Sigmoid colon (tissue), 7 donors: ENCODE measurements around the gene ALDH1L1. TPM values are rescaled to one million over a fixed set of nuclear protein-coding genes. Genes with fewer than 3 reads are reported as not detected.

ENCODE experiments used
- DNase-seq: peaks from one replicate; pipeline ENCODE4 v3.0.0-alpha.2; 2019
- H3K27ac ChIP-seq, 4 donors: fragments of 200-600 bp; sonication (generic); one replicate each; pipeline ENCODE4 v1.5.1; 2016 to 2019; ENCODE audit warnings: mild to moderate bottlenecking in 1 of 4
- H3K27me3 ChIP-seq, 3 donors: fragments of 200-600 bp; sonication (generic); one replicate each; pipeline ENCODE4 v1.5.1; 2019; ENCODE audit warnings: mild to moderate bottlenecking in 1 of 3
- H3K36me3 ChIP-seq, 4 donors: fragments of 200-600 bp; sonication (generic); one replicate each; pipeline ENCODE4 v1.5.1; 2016 to 2019
- H3K4me1 ChIP-seq, 4 donors: fragments of 200-600 bp; sonication (generic); one replicate each; pipeline ENCODE4 v1.5.1; 2017 to 2019
- H3K4me3 ChIP-seq, 4 donors: fragments of 200-600 bp; sonication (generic); one replicate each; pipeline ENCODE4 v1.5.1; 2017 to 2019; ENCODE audit warnings: mild to moderate bottlenecking in 2 of 4, moderate library complexity in 1 of 4
- H3K9me3 ChIP-seq, 4 donors: fragments of 200-600 bp in 3 of 4; sonication (generic) in 3 of 4; one replicate each; pipeline versions ENCODE4 v1.5.1 to v1.6.1; 2013 to 2019
- EP300 ChIP-seq, 4 donors: sonication (generic); formaldehyde crosslinking; IDR thresholded peaks; one replicate each; pipeline ENCODE4 v1.6.1; 2017; ENCODE audit warnings: antibody characterized with exemption in 4 of 4
- POLR2A ChIP-seq, 2 donors: fragments of 450-650 bp; IDR thresholded peaks; one replicate each; pipeline ENCODE4 v1.6.1; 2016; ENCODE audit warnings: antibody characterized with exemption in 2 of 2, mild to moderate bottlenecking in 2 of 2, moderate library complexity in 2 of 2
- POLR2AphosphoS5 ChIP-seq, 4 donors: sonication (generic); formaldehyde crosslinking; IDR thresholded peaks; one replicate each; pipeline ENCODE4 v1.6.1; 2017; ENCODE audit warnings: antibody characterized with exemption in 4 of 4
- WGBS, 2 donors: extraction: QIAGEN DNeasy Blood & Tissue Kit; methylation state at CpG; one replicate each; pipeline ENCODE4 v1.1.7; 2013; 5-methylcytosine and 5-hydroxymethylcytosine counted together
- intact Hi-C: fragments of 100-400 bp; cut with DNase I; formaldehyde crosslinking; loops from one replicate; pipeline ENCODE4 v1.15.1; 2023
- polyA plus RNA-seq, 3 donors: library from polyadenylated mRNA; stranded (reverse); fragments of 200-250 nt; gene quantifications; one replicate each; pipeline ENCODE4 v1.2.3, GENCODE V29; 2013
- total RNA-seq, 4 donors: library from RNA; depleted of rRNA; stranded (reverse); fragments of >200 nt; gene quantifications; one replicate each; pipeline ENCODE4 v1.1.0, GENCODE V29; 2016
- TF ChIP-seq, protein P1 (sequence below), 4 experiments: fragments of 450-650 bp in 3 of 4; fragments of 200-600 bp in 1 of 4; IDR thresholded peaks; one replicate each; pipeline ENCODE4 v1.5.1; 2016 to 2019; ENCODE audit warnings: antibody characterized with exemption in 4 of 4, mild to moderate bottlenecking in 3 of 4, moderate library complexity in 2 of 4
- donor health status: healthy with polysubstance abuse.
- donor health status: Bipolar disorder and iron deficiency.
- donor health status: healthy.

ALDH1L1 gene
- total and polyA plus RNA-seq, 7 donors = 7.2 to 32.5 (median 15.0) TPM

GRCh38 chr3:126058666-126059065 is 121.7 kb downstream of the ALDH1L1 start:
- H3K27ac ChIP-seq = no peak overlapping the region
- TF ChIP-seq EP300 (IDR thresholded peaks at IDR 0.05) = no peak
- no peak for TF ChIP-seq POLR2AphosphoS5 (IDR thresholded peaks at IDR 0.05)
- TF ChIP-seq, protein P1, sequence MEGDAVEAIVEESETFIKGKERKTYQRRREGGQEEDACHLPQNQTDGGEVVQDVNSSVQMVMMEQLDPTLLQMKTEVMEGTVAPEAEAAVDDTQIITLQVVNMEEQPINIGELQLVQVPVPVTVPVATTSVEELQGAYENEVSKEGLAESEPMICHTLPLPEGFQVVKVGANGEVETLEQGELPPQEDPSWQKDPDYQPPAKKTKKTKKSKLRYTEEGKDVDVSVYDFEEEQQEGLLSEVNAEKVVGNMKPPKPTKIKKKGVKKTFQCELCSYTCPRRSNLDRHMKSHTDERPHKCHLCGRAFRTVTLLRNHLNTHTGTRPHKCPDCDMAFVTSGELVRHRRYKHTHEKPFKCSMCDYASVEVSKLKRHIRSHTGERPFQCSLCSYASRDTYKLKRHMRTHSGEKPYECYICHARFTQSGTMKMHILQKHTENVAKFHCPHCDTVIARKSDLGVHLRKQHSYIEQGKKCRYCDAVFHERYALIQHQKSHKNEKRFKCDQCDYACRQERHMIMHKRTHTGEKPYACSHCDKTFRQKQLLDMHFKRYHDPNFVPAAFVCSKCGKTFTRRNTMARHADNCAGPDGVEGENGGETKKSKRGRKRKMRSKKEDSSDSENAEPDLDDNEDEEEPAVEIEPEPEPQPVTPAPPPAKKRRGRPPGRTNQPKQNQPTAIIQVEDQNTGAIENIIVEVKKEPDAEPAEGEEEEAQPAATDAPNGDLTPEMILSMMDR (IDR thresholded peaks at IDR 0.05) = no peak
- TF ChIP-seq POLR2A (IDR thresholded peaks at IDR 0.05) = no peak

GRCh38 chr3:126057936-126058335 is 122.5 kb downstream of the ALDH1L1 start:
- TF ChIP-seq, protein P1 (IDR thresholded peaks at IDR 0.05) = no peak
- TF ChIP-seq POLR2A (IDR thresholded peaks at IDR 0.05) (no peak), POLR2AphosphoS5 (IDR thresholded peaks at IDR 0.05) (no peak), EP300 (IDR thresholded peaks at IDR 0.05) (no peak)
- Histone ChIP-seq H3K4me1 (no peaks in the 10 kb centered on the region), H3K27me3 (no peaks in the 10 kb centered on the region), H3K9me3 (no peaks in the 10 kb centered on the region), H3K27ac (no peak overlapping the region), H3K4me3 (no peak overlapping the region), H3K36me3 (peaks cover 0 to 3% (median 0%) of the 10 kb centered on the region in 4 donors)
- intact Hi-C loops = no loop called here
- 96 to 97% methylated on average over 13 of the region's 13 CpGs for WGBS, 2 donors
- no peak for DNase-seq

More at GRCh38 chr3:126058666-126059065, 121.7 kb downstream of the ALDH1L1 start:
- intact Hi-C loops = no loop called here
- 77 to 82% methylated on average over 7 of the region's 7 CpGs for WGBS, 2 donors
- H3K27me3 ChIP-seq = no peaks in the 10 kb centered on the region
- no peaks in the 10 kb centered on the region for H3K4me1 ChIP-seq
- no peaks in the 10 kb centered on the region for H3K9me3 ChIP-seq
- DNase-seq = no peak
- no peak overlapping the region for H3K4me3 ChIP-seq
- H3K36me3 ChIP-seq = peaks cover 0 to 3% (median 0%) of the 10 kb centered on the region in 4 donors

GRCh38 chr3:126057501-126057819 is 122.9 kb downstream of the ALDH1L1 start:
- no peak for TF ChIP-seq EP300 (IDR thresholded peaks at IDR 0.05)
- no peak for TF ChIP-seq POLR2AphosphoS5 (IDR thresholded peaks at IDR 0.05)
- TF ChIP-seq POLR2A (IDR thresholded peaks at IDR 0.05) = no peak
- TF ChIP-seq, protein P1 (IDR thresholded peaks at IDR 0.05) = no peak
- H3K27me3 ChIP-seq = no peaks in the 10 kb centered on the region
- H3K4me1 ChIP-seq = no peaks in the 10 kb centered on the region
- no peaks in the 10 kb centered on the region for H3K9me3 ChIP-seq
- intact Hi-C loops = no loop called here
- DNase-seq = no peak
- no peak overlapping the region for H3K4me3 ChIP-seq
- H3K36me3 ChIP-seq = peaks cover 0 to 3% (median 0%) of the 10 kb centered on the region in 4 donors
- no peak overlapping the region for H3K27ac ChIP-seq
- 87 to 88% methylated on average over 10 of the region's 10 CpGs for WGBS, 2 donors

DNA sequence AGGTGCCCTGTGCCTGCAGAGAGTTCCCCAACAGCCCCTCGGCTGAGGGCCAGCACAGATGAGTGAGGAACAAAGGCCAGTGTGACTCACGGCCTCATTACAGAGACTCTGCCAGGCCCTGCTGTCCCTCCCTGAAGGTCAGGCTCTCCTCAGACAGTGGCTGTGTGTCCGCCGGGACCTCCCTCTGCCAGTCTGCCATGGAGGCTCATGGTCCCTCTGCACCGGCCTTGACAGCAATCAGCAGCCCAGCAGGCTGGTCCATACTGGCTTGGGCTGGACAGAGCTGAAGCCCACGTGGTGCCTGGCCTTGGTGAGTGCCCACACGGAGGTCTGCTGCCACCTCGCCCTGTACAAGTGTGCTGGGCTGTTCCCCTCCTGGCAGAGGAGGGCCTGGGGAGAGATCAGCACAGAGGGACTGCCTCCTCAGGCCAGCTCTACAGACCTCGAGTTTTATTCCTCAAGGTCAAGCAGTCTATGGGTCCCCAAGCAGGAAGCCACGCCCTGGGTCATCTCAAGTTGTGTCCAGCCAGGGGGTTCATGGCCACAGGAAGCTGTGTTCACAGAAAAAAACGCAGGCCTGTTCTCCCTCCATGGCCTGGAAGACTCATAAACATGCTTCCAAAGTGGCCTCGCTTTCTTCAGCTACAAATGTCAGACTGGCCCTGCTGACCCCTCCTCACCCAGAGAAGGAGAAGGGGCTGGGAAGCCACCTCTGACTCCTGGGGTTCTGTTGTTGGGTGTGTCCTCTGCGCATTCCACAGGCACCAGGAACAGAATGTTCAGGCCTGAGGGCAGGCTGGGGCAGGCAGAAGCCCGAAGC is 123.5 kb downstream of the ALDH1L1 start:
- 71 to 82% methylated on average over 14 of the region's 14 CpGs for WGBS, 2 donors
- H3K4me1 ChIP-seq = no peaks in the 10 kb centered on the region
- H3K27ac ChIP-seq = no peak overlapping the region
- DNase-seq = no peak
- TF ChIP-seq EP300 (IDR thresholded peaks at IDR 0.05) (no peak), POLR2A (IDR thresholded peaks at IDR 0.05) (no peak), POLR2AphosphoS5 (IDR thresholded peaks at IDR 0.05) (no peak)
- TF ChIP-seq, protein P1 (IDR thresholded peaks at IDR 0.05) = no peak
- H3K4me3 ChIP-seq = no peak overlapping the region
- no peaks in the 10 kb centered on the region for H3K9me3 ChIP-seq
- peaks cover 0 to 3% (median 0%) of the 10 kb centered on the region in 4 donors for H3K36me3 ChIP-seq
- intact Hi-C loops = no loop called here
- no peaks in the 10 kb centered on the region for H3K27me3 ChIP-seq
